ENCODE results near the gene TSHZ2. TPM values are rescaled to one million over a fixed set of nuclear protein-coding genes. Genes with fewer than 3 reads are reported as not detected.

The TSHZ2 gene
- total and polyA plus RNA-seq, 4 donors, result 0.93 to 8.8 (median 3.8) TPM

DNA sequence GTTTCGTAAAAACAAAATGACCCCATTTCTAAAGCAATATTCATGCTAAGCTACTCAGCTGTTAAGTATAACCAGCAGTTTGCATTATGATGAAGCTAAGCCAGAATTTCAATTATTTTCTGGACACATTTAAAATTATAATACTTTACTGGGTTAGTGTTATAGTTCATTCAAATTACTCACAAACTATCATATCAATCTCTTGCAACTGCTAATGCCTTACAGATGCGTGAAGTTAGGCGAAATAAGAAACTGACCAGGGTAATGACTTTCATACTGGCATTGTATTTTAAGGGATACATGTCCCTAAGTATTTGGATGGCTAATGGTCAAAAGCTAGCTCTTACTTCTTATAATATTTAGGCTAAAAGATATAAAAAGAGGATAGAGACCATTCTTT is 249.6 kb downstream of the TSHZ2 start:
- no peaks in the 10 kb centered on the region for H3K27me3 ChIP-seq (ENCODE audit: control insufficient read depth in 3 of 3, insufficient read depth in 3 of 3, low read length in 2 of 3)
- no peak overlapping the region for H3K9ac ChIP-seq (ENCODE audit: insufficient read depth in 1 of 2, low read length in 2 of 2)
- peaks cover 0 to 11% (median 0%) of the 10 kb centered on the region in 5 donors for H3K4me1 ChIP-seq (ENCODE audit: control insufficient read depth in 5 of 5, insufficient read depth in 5 of 5, low read length in 5 of 5)
- no peaks in the 10 kb centered on the region for H3K9me3 ChIP-seq (ENCODE audit: control insufficient read depth in 4 of 4, insufficient read depth in 3 of 4, low read length in 3 of 4)
- H3K27ac ChIP-seq (ENCODE audit: low read depth in 1 of 2, low read length in 1 of 2), result no peak overlapping the region
- no peak overlapping the region for H3K4me3 ChIP-seq
- no peak for ATAC-seq (ENCODE audit: insufficient read depth, low FRiP score)
- 95% methylated on average over 3 of the region's 3 CpGs for WGBS, 2 donors
- no peak for DNase-seq
- H3K36me3 ChIP-seq (ENCODE audit: control insufficient read depth in 4 of 4, insufficient read depth in 4 of 4, low read length in 4 of 4), result no peaks in the 10 kb centered on the region
- no peak for TF ChIP-seq CTCF (IDR thresholded peaks at IDR 0.05; ENCODE audit: control extremely low read depth, extremely low read depth)

GRCh38 chr20:53222416-53222815 is 250.3 kb downstream of the TSHZ2 start:
- Histone ChIP-seq H3K9ac (ENCODE audit: insufficient read depth in 1 of 2, low read length in 2 of 2) (no peak overlapping the region), H3K4me1 (ENCODE audit: control insufficient read depth in 5 of 5, insufficient read depth in 5 of 5, low read length in 5 of 5) (peaks cover 0 to 15% (median 0%) of the 10 kb centered on the region in 5 donors), H3K27ac (ENCODE audit: low read depth in 1 of 2, low read length in 1 of 2) (no peak overlapping the region), H3K36me3 (ENCODE audit: control insufficient read depth in 4 of 4, insufficient read depth in 4 of 4, low read length in 4 of 4) (no peaks in the 10 kb centered on the region), H3K27me3 (ENCODE audit: control insufficient read depth in 3 of 3, insufficient read depth in 3 of 3, low read length in 2 of 3) (no peaks in the 10 kb centered on the region), H3K9me3 (ENCODE audit: control insufficient read depth in 4 of 4, insufficient read depth in 3 of 4, low read length in 3 of 4) (no peaks in the 10 kb centered on the region), H3K4me3 (no peak overlapping the region)
- DNase-seq (no peak), ATAC-seq (ENCODE audit: insufficient read depth, low FRiP score) (no peak)
- 81 to 88% methylated on average over 4 of the region's 4 CpGs for WGBS, 2 donors
- TF ChIP-seq CTCF (IDR thresholded peaks at IDR 0.05; ENCODE audit: control extremely low read depth, extremely low read depth), result no peak

GRCh38 chr20:53222932-53223331 is 250.8 kb downstream of the TSHZ2 start:
- peaks cover 0 to 20% (median 2%) of the 10 kb centered on the region in 5 donors for H3K4me1 ChIP-seq (ENCODE audit: control insufficient read depth in 5 of 5, insufficient read depth in 5 of 5, low read length in 5 of 5)
- H3K27ac ChIP-seq (ENCODE audit: low read depth in 1 of 2, low read length in 1 of 2), result no peak overlapping the region
- no peak overlapping the region for H3K9ac ChIP-seq (ENCODE audit: insufficient read depth in 1 of 2, low read length in 2 of 2)
- no peak overlapping the region for H3K4me3 ChIP-seq
- H3K27me3 ChIP-seq (ENCODE audit: control insufficient read depth in 3 of 3, insufficient read depth in 3 of 3, low read length in 2 of 3), result no peaks in the 10 kb centered on the region
- no peaks in the 10 kb centered on the region for H3K36me3 ChIP-seq (ENCODE audit: control insufficient read depth in 4 of 4, insufficient read depth in 4 of 4, low read length in 4 of 4)
- no peak for TF ChIP-seq CTCF (IDR thresholded peaks at IDR 0.05; ENCODE audit: control extremely low read depth, extremely low read depth)
- WGBS, 2 donors, result 83% methylated on average over 3 of the region's 3 CpGs
- DNase-seq (no peak), ATAC-seq (ENCODE audit: insufficient read depth, low FRiP score) (no peak)
- H3K9me3 ChIP-seq (ENCODE audit: control insufficient read depth in 4 of 4, insufficient read depth in 3 of 4, low read length in 3 of 4), result no peaks in the 10 kb centered on the region

GRCh38 chr20:53223626-53224172 is 251.5 kb downstream of the TSHZ2 start:
- H3K4me1 ChIP-seq (ENCODE audit: control insufficient read depth in 5 of 5, insufficient read depth in 5 of 5, low read length in 5 of 5), result peaks cover 0 to 26% (median 5%) of the 10 kb centered on the region in 5 donors
- 79 to 86% methylated on average over 5 of the region's 5 CpGs for WGBS, 2 donors
- TF ChIP-seq CTCF (IDR thresholded peaks at IDR 0.05; ENCODE audit: control extremely low read depth, extremely low read depth), result no peak
- H3K4me3 ChIP-seq, result no peak overlapping the region
- DNase-seq, result no peak
- H3K9ac ChIP-seq (ENCODE audit: insufficient read depth in 1 of 2, low read length in 2 of 2), result no peak overlapping the region
- H3K27me3 ChIP-seq (ENCODE audit: control insufficient read depth in 3 of 3, insufficient read depth in 3 of 3, low read length in 2 of 3), result no peaks in the 10 kb centered on the region
- no peak overlapping the region for H3K27ac ChIP-seq (ENCODE audit: low read depth in 1 of 2, low read length in 1 of 2)
- no peak for ATAC-seq (ENCODE audit: insufficient read depth, low FRiP score)
- no peaks in the 10 kb centered on the region for H3K9me3 ChIP-seq (ENCODE audit: control insufficient read depth in 4 of 4, insufficient read depth in 3 of 4, low read length in 3 of 4)
- no peaks in the 10 kb centered on the region for H3K36me3 ChIP-seq (ENCODE audit: control insufficient read depth in 4 of 4, insufficient read depth in 4 of 4, low read length in 4 of 4)
